Measurements from ENCODE around the gene YTHDF2. TPM values are rescaled to one million over a fixed set of nuclear protein-coding genes. Genes with fewer than 3 reads are reported as not detected.
"Not testable (repeated sequence)": the region's sequence is repeated elsewhere in the genome, so short reads cannot be mapped to it uniquely, and the experiment has no call there.

The YTHDF2 gene
- total RNA-seq, 1 experiment from 2014 or later, result 126 TPM

- TF ChIP-seq USF1 (CRISPR knock-in tag; IDR thresholded peaks at IDR 0.05) (no peak), ZNF423 (CRISPR knock-in tag; IDR thresholded peaks at IDR 0.05) (no peak)
Measured at GRCh38 chr1:28790377-28791035, 53.8 kb downstream of the YTHDF2 start (continued).

GRCh38 chr1:28791929-28792328, 55.2 kb downstream of the YTHDF2 start:
- H3K4me1 Mint-ChIP-seq, result peaks cover 18% of the 10 kb centered on the region
- peak; percentile 91 for TF ChIP-seq ZNF121 (CRISPR knock-in tag; IDR thresholded peaks at IDR 0.05)
- DNase-seq (ENCODE audit: low spot score); ATAC-seq; H3K27ac Mint-ChIP-seq; H3K4me3 Mint-ChIP-seq; H3K27me3 Mint-ChIP-seq (ENCODE audit: low read depth); POLR2A ChIA-PET; H3K9me3 Mint-ChIP-seq; H3K36me3 Mint-ChIP-seq: not testable (repeated sequence)
- CTCF ChIA-PET, result interaction anchor here (0.6 to 6.2 kb wide), 4 partner anchors 36 to 1389 kb away, joined by 3 to 100 read pairs (median 4); no protein-coding TSS in a partner anchor

GRCh38 chr1:28792644-28793121, 55.9 kb downstream of the YTHDF2 start:
- ChIA-PET POLR2A (no interaction called here), CTCF (interaction anchor here (0.6 to 6.2 kb wide), 7 partner anchors 7 to 1390 kb away, joined by 3 to 100 read pairs (median 6); no protein-coding TSS in a partner anchor)
- DNase-seq (ENCODE audit: low spot score) (no peak), ATAC-seq (no peak)
- Mint-ChIP-seq H3K27ac (no peak overlapping the region), H3K4me1 (peaks cover 19% of the 10 kb centered on the region), H3K9me3 (peaks cover 5% of the 10 kb centered on the region; the same call in 1 of the 2 replicates), H3K36me3 (no peaks in the 10 kb centered on the region), H3K4me3 (no peak overlapping the region), H3K27me3 (ENCODE audit: low read depth) (no peaks in the 10 kb centered on the region; the same call in 1 of the 2 replicates)
- TF ChIP-seq NR3C1 (CRISPR knock-in tag; conservative IDR thresholded peaks at IDR 0.05; ENCODE audit: low read depth) (no peak), MLX (CRISPR knock-in tag; IDR thresholded peaks at IDR 0.05) (no peak)

- DNase-seq (ENCODE audit: low spot score); H3K4me3 Mint-ChIP-seq; POLR2A ChIA-PET; H3K9me3 Mint-ChIP-seq; H3K27ac Mint-ChIP-seq; H3K36me3 Mint-ChIP-seq; H3K27me3 Mint-ChIP-seq (ENCODE audit: low read depth); ATAC-seq: not testable (repeated sequence)
- H3K4me1 Mint-ChIP-seq, result peaks cover 19% of the 10 kb centered on the region
- CTCF ChIA-PET, result interaction anchor here (0.6 to 6.2 kb wide), 5 partner anchors 9 to 1167 kb away, joined by 3 to 100 read pairs (median 9); no protein-coding TSS in a partner anchor
- TF ChIP-seq HMGA2 (CRISPR knock-in tag; IDR thresholded peaks at IDR 0.05), result peak; percentile 97
Measured at GRCh38 chr1:28794582-28794981, 57.8 kb downstream of the YTHDF2 start.

- H3K4me1 Mint-ChIP-seq, result peaks cover 28% of the 10 kb centered on the region
- no peak for TF ChIP-seq CTCF (IDR thresholded peaks at IDR 0.05)
- no peak for TF ChIP-seq IRF1 (CRISPR knock-in tag; IDR thresholded peaks at IDR 0.05)
- no peak for TF ChIP-seq ATF1 (CRISPR knock-in tag; IDR thresholded peaks at IDR 0.05)
- TF ChIP-seq PRDM15 (CRISPR knock-in tag; IDR thresholded peaks at IDR 0.05), result peak; percentile 69; the same call in 1 of the 2 replicates
- DNase-seq (ENCODE audit: low spot score) (peak; percentile 39), ATAC-seq (peak; percentile 72)
- no peak overlapping the region for H3K27ac Mint-ChIP-seq
- no peaks in the 10 kb centered on the region for H3K27me3 Mint-ChIP-seq (ENCODE audit: low read depth)
- CTCF ChIA-PET, result interaction anchor here (0.7 to 6.2 kb wide), 17 partner anchors 9 to 406 kb away, joined by 3 to 100 read pairs (median 6); partner anchors contain the start of gene YTHDF2
- no peaks in the 10 kb centered on the region for H3K36me3 Mint-ChIP-seq
- H3K4me3 Mint-ChIP-seq, result no peak overlapping the region
- peaks cover 5% of the 10 kb centered on the region; the same call in 1 of the 2 replicates for H3K9me3 Mint-ChIP-seq
- POLR2A ChIA-PET, result interaction anchor here (0.5 kb wide), 1 partner anchor 50 kb away, joined by 3 read pairs; no protein-coding TSS in a partner anchor
Measured at GRCh38 chr1:28796352-28797211, 59.8 kb downstream of the YTHDF2 start.

Data from WTC11 (cell line).